ENCODE data around the gene GOLGA8B.

DNA sequence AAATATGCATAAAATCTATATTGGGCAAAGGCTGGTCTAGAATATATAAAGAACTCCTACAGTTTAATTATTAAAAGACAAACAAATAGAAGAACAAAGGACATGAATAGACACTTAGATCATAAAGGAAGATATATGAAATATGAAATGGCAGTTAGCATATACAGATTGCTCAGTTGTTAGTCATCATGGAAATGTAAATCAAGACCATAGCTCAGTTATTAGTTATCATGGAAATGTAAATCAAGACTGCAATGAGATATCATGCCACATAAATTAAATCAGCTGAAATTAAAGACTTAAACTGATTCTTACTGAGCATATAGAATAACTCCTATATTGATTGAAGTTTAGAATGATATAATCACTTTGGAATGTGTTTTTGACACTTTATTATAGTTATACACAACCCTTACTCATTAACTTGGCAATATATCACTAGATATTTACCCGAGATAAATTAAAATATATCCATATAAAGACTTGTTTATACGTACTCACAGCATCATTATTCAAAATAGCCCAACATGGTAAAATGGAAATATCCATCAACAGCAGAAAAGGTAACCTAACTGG lies 45.2 kb upstream of the GOLGA8B start:
- TF ChIP-seq, protein P1, sequence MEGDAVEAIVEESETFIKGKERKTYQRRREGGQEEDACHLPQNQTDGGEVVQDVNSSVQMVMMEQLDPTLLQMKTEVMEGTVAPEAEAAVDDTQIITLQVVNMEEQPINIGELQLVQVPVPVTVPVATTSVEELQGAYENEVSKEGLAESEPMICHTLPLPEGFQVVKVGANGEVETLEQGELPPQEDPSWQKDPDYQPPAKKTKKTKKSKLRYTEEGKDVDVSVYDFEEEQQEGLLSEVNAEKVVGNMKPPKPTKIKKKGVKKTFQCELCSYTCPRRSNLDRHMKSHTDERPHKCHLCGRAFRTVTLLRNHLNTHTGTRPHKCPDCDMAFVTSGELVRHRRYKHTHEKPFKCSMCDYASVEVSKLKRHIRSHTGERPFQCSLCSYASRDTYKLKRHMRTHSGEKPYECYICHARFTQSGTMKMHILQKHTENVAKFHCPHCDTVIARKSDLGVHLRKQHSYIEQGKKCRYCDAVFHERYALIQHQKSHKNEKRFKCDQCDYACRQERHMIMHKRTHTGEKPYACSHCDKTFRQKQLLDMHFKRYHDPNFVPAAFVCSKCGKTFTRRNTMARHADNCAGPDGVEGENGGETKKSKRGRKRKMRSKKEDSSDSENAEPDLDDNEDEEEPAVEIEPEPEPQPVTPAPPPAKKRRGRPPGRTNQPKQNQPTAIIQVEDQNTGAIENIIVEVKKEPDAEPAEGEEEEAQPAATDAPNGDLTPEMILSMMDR (IDR thresholded peaks at IDR 0.05) = no peak
- no peak for TF ChIP-seq POLR2A (IDR thresholded peaks at IDR 0.05)
